HUES64 (cell line): Measurements from ENCODE around the gene CACNA1A.
A peak's percentile ranks its signal among the peaks of the same experiment; 100 is the strongest.
"Not testable (repeated sequence)": the region's sequence is repeated elsewhere in the genome, so short reads cannot be mapped to it uniquely, and the experiment has no call there.

Experiments used
- H3K27ac ChIP-seq: 2 replicates; pipeline ENCODE4 v1.7.0; 2013; ENCODE audit warnings: low read depth, low read length, inconsistent platforms
- H3K27me3 ChIP-seq: 2 replicates; pipeline ENCODE4 v1.6.1; 2013; ENCODE audit warnings: mild to moderate bottlenecking, low read length; ENCODE audit not compliant: insufficient read depth
- H3K36me3 ChIP-seq: 2 replicates; pipeline ENCODE4 v1.6.1; 2013; ENCODE audit warnings: mild to moderate bottlenecking, low read length; ENCODE audit not compliant: insufficient read depth
- H3K4me1 ChIP-seq: 2 replicates; pipeline ENCODE4 v1.6.1; 2013; ENCODE audit warnings: mild to moderate bottlenecking, low read length, moderate library complexity; ENCODE audit not compliant: insufficient read depth
- H3K4me3 ChIP-seq: 2 replicates; pipeline ENCODE4 v1.5.1; 2013; ENCODE audit warnings: mild to moderate bottlenecking, low read length, moderate library complexity
- H3K9ac ChIP-seq: 2 replicates; pipeline ENCODE4 v1.6.1; 2013; ENCODE audit warnings: mild to moderate bottlenecking, low read depth, low read length
- H3K9me3 ChIP-seq: 2 replicates; pipeline ENCODE4 v1.6.1; 2013; ENCODE audit warnings: low read depth, low read length; ENCODE audit not compliant: insufficient read depth
- WGBS: fragments of 150-250, 120-280 bp; methylation state at CpG from one replicate; pipeline ENCODE4 v1.1.7; 2013; ENCODE audit warnings: missing lambda C conversion rate; 5-methylcytosine and 5-hydroxymethylcytosine counted together

The CACNA1A gene

GRCh38 chr19:13169769-13170168, 336.5 kb downstream of the CACNA1A start:
- H3K4me3 ChIP-seq = no peak overlapping the region
- H3K9me3 ChIP-seq = no peaks in the 10 kb centered on the region
- H3K4me1 ChIP-seq = peaks cover 25% of the 10 kb centered on the region
- no peak overlapping the region for H3K9ac ChIP-seq
- H3K36me3 ChIP-seq = no peaks in the 10 kb centered on the region
- no peak overlapping the region for H3K27ac ChIP-seq
- WGBS = 88% methylated on average over 5 of the region's 5 CpGs
- no peaks in the 10 kb centered on the region for H3K27me3 ChIP-seq

DNA sequence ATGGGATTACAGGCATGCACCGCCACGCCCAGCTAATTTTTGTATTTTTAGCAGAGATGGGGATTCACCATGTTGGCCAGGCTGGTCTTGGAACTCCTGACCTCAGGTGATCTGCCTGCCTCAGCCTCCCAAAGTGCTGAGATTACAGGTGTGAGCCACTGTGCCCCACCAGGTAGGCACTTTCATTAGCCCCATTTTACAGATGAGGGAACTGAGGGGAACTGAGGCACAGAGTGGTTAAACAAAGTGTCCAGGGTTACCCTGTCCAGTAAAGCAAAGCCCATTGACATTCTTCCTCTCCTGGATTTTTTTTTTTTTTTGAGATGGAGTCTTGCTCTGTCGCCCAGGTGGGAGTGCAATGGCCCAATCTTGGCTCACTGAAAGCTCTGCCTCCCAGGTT, 340.1 kb downstream of the CACNA1A start:
- Histone ChIP-seq H3K4me1 (peaks cover 35% of the 10 kb centered on the region), H3K27ac (peak overlapping the region; percentile 46)
- H3K36me3 ChIP-seq, H3K9ac ChIP-seq, H3K27me3 ChIP-seq, H3K9me3 ChIP-seq, H3K4me3 ChIP-seq: not testable (repeated sequence)
- WGBS = 90% methylated on average over 3 of the region's 3 CpGs

DNA sequence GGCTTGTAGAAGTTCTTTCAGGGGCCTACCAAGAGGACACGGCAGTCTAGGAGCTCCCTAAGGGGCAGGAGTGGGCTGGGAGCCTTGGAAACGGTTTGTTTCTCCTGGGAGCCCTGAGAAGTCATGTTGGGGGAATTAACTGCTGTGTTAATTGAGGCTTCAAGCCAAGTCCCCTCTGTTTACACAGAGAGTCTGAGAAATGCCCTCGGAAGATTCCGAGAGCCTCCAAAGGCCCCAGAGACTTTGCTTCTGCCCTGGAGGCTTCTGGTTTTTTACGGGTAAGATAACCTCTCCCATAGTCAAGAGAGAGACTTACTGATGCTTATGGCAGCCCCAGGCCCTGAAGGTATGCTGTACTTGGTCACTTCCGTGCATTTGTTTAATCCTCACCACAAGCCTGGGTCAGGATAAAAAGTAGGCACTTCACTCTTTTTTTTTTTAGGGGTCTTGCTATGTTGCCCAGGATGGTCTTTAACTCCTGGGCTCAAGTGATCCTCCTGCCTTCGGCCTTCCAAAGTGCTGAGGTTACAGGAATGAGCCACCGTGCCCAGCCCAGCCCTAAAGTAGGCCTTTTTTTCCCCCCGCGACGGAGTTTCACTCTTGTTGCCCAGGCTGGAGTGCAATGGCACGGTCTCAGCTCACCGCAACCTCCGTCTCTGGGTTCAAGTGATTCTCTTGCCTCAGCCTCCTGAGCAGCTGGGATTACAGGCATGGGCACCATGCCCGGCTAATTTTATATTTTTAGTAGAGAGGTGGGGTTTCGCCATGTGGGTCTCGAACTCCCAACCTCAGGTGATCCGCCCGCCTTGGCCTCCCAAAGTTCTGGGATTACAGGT, 340.9 kb downstream of the CACNA1A start:
- Histone ChIP-seq H3K4me3 (peak overlapping the region; percentile 18), H3K27ac (peak overlapping the region; percentile 98), H3K9ac (peak overlapping the region; percentile 79), H3K4me1 (peaks cover 35% of the 10 kb centered on the region), H3K9me3 (no peaks in the 10 kb centered on the region), H3K36me3 (no peaks in the 10 kb centered on the region), H3K27me3 (no peaks in the 10 kb centered on the region)
- WGBS = 65% methylated on average over 19 of the region's 19 CpGs

DNA sequence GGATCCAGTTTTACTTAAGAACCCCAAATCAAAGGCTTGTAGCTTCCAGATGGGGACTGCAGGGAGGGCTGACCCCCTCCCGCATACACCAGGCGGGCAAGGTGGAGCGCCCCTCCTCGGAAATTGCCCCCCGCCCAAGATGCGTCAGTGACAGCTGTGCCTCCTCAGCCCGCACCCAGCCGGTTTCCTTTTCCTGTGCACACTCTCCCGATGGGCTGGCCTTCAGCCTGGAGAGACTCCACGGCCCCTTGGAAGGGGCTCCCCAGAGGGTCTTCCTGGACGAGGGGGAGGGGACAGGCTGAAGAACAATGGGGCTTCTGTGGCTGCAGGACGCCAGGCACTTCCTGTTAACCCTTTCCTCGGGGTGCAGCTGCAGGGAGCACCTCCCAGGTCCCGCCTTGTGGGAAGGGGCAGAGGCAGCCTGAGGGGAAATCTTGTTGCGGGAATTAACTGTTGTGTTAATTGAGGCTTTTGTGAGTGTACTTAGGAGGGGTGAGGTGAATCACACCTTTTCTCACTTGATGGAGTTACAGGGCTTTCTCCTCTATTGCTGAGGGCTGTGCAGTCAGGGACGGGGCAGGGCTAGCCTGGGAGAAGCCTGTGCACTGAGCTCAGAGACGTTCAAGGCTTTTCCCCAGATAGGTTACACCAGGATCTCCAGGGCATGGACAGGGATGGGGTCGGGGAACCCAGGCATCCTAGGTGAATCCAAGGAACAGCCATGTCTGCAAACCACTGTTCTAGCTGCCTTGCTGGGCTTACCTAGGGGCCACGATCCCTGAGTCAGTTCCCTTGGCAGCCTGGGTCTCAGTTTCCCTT, 341.7 kb downstream of the CACNA1A start:
- Histone ChIP-seq H3K9me3 (no peaks in the 10 kb centered on the region), H3K27me3 (no peaks in the 10 kb centered on the region), H3K4me3 (peak overlapping the region; percentile 51), H3K27ac (peak overlapping the region; percentile 98), H3K9ac (peak overlapping the region; percentile 87), H3K4me1 (peaks cover 35% of the 10 kb centered on the region), H3K36me3 (no peaks in the 10 kb centered on the region)
- 2% methylated on average over 19 of the region's 19 CpGs for WGBS

DNA sequence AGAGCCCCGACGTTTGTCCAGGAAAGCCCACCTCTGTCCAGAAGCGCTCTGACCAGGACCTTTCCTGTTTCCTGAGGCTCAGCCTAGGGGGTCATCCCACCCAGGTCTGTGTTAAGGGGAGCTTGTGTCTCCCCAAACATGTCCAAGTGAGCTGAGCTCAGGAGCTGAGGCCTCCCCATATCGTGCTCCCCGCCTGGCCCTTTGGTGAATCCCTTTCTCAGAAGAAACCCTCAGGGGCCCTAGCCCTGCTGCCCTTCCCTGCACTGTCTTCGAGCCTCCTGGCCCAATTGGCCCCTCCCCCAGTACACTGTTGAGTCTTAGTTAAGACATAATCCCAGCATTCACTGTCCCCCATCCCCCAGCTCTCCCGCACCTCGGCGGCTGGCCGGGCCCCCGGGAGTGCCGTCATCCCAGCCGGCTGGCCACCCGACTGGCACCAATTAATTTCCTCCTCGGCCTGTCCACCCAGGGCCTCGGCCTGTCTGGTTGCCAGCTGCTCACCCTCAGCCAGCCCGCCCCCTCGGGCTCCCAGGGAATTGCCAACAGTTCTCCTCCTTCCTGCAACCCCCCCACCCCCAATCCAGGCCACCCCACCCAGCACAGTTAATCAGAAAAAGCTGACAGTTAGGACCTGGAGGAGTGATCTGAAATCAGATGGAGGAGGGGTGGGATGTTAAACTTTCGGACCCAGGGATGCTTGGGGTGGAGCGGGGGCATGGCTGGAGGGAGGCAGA, 342.5 kb downstream of the CACNA1A start:
- H3K4me1 ChIP-seq = peaks cover 35% of the 10 kb centered on the region
- no peaks in the 10 kb centered on the region for H3K36me3 ChIP-seq
- H3K27ac ChIP-seq = peak overlapping the region; percentile 98
- no peaks in the 10 kb centered on the region for H3K9me3 ChIP-seq
- peak overlapping the region; percentile 87 for H3K9ac ChIP-seq
- WGBS = 2% methylated on average over 20 of the region's 20 CpGs
- H3K4me3 ChIP-seq = peak overlapping the region; percentile 51
- H3K27me3 ChIP-seq = no peaks in the 10 kb centered on the region

DNA sequence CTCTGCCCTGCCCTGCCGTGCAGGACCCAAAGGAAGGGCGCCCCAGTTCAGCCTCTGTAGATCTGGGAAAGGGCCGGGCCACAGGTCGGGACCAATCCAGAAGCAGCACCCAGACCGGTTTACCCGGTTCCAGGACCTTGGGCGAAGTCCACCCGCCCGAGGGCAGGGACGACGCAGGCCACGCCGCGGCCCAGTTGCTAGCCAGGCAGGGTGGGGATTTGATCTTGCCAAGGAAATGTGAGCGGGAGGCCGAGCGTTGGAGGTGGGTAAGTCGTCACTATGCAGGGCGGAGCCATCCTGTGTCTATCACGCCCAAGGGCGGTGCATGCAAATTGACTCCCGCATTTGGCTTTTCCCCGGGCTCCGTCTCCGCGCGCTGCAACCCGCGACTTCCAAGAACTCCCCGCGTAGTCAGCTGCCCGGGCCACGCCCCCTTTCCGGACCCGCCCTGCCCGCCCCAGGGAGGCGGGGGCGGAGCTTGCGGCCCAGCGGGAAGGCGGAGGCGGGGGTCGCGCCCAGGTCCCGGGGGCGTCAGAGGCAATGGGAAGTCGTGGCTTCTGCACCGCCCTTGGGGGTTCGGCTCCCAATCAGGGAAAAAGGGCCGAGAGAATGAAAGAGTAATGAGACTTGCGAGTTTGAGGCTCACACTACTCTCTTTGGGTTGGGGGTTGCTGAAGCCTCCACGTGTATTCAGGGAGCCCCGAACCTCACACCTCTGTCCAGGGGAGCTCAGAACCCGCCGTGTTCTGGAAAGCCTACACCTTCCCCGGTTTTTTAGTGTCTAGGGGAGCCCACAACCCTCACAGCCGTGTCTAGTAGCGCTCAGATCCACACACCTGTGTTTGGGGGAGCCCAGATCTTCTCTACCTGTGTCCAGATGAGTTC, 343.3 kb downstream of the CACNA1A start:
- peak overlapping the region; percentile 51 for H3K4me3 ChIP-seq
- H3K27me3 ChIP-seq = no peaks in the 10 kb centered on the region
- no peaks in the 10 kb centered on the region for H3K36me3 ChIP-seq
- peak overlapping the region; percentile 98 for H3K27ac ChIP-seq
- peaks cover 31% of the 10 kb centered on the region for H3K4me1 ChIP-seq
- peak overlapping the region; percentile 87 for H3K9ac ChIP-seq
- WGBS = 2% methylated on average over 58 of the region's 58 CpGs
- H3K9me3 ChIP-seq = no peaks in the 10 kb centered on the region

- Histone ChIP-seq H3K27ac (no peak overlapping the region), H3K4me3 (no peak overlapping the region), H3K27me3 (no peaks in the 10 kb centered on the region), H3K9me3 (no peaks in the 10 kb centered on the region), H3K4me1 (peaks cover 23% of the 10 kb centered on the region), H3K36me3 (no peaks in the 10 kb centered on the region), H3K9ac (no peak overlapping the region)
- 93% methylated on average over 1 of the region's 1 CpG for WGBS
Measured at GRCh38 chr19:13160557-13160956, 345.7 kb downstream of the CACNA1A start.

DNA sequence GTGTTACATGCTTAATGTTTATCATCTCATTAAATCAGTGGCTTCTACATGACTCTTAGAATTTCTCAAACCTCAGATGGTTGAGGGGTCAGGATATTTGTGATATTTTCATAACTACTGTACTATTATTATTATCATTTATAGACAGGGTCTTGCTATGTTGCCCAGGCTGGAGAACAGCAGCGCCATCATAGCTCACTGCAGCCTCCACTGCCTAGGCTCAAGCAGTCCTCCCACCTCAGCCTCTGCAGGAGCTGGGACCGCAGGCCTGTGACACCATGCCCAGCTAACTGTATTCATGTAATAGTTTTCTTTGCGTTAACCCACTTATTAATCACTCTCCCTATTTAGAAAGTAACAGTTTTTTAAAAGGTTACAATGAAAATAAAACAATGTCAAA, 346.6 kb downstream of the CACNA1A start:
- H3K27ac ChIP-seq = no peak overlapping the region
- no peaks in the 10 kb centered on the region for H3K36me3 ChIP-seq
- WGBS = 95% methylated on average over 2 of the region's 3 CpGs
- H3K4me3 ChIP-seq = no peak overlapping the region
- no peaks in the 10 kb centered on the region for H3K9me3 ChIP-seq
- H3K9ac ChIP-seq = no peak overlapping the region
- H3K27me3 ChIP-seq = no peaks in the 10 kb centered on the region
- peaks cover 15% of the 10 kb centered on the region for H3K4me1 ChIP-seq
